ENCODE measurements around the gene OR4C13. TPM values are rescaled to one million over a fixed set of nuclear protein-coding genes. Genes with fewer than 3 reads are reported as not detected.
"Not testable (repeated sequence)": the region's sequence is repeated elsewhere in the genome, so short reads cannot be mapped to it uniquely, and the experiment has no call there.

OR4C13 gene
- total and polyA plus RNA-seq, 2 of the 13 experiments (the other 11 are each of a cell fraction or from before 2014, with no cell fraction given): not detected

DNA sequence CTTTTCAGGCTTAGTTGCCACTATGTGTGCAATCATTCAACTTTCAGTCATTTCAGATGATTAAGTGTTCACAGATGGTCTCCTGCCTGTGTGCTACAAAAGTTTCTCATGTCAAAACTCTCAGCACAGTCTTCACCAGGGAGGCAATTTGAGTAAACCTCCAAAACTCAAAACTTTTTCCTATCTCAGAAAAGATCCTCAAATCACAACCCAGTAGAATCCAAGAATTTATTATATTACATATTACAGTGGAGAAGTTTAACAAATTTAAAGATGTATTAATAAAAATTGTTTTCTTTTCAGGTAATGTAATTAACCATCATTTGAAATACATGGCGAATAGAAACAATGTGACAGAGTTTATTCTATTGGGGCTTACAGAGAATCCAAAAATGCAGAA, at the start of gene OR4C13 (continued):
- no peak for TF ChIP-seq HNRNPUL1 (IDR thresholded peaks at IDR 0.05; ENCODE audit: low read depth, low read length)
- TF ChIP-seq GZF1 (CRISPR knock-in tag; IDR thresholded peaks at IDR 0.05): no peak

- H3K9me3 ChIP-seq (ENCODE audit: low read length): peaks cover 37% of the 10 kb centered on the region
- H3K27ac ChIP-seq (ENCODE audit: extremely low read length, insufficient read depth, low read length); intact Hi-C loops (cut with micrococcal nuclease; ENCODE audit: unreplicated experiment); H3K36me3 ChIP-seq (replicated peaks in 1 of 2; ENCODE audit: control insufficient read depth in 1 of 2, insufficient read depth in 2 of 2, low read length in 2 of 2); H3K4me3 ChIP-seq (replicated peaks in 1 of 3; ENCODE audit: insufficient read depth in 1 of 3, low read depth in 2 of 3, low read length in 3 of 3); ATAC-seq; H4K20me1 ChIP-seq (ENCODE audit: insufficient read depth, low read length); FAIRE-seq; H3K4me1 ChIP-seq (ENCODE audit: insufficient read depth, low read length); H3K79me2 ChIP-seq (ENCODE audit: insufficient read depth, low read length); H2AFZ ChIP-seq (ENCODE audit: low read length); DNase-seq (ENCODE audit: low spot score); H3K27me3 ChIP-seq (ENCODE audit: control insufficient read depth in 1 of 2, insufficient read depth in 2 of 2, low read length in 2 of 2); CTCF ChIA-PET (ENCODE audit: low intra/inter-chr PET ratio, low total read pairs); in situ Hi-C loops (cut with HindIII; ENCODE audit: extremely low pct_ligation_motif_present, low pct_unique_long_range_greater_than_20kb); H3K9ac ChIP-seq (ENCODE audit: insufficient read depth, low read depth, low read length); BruUV-seq (replicated peaks); POLR2A ChIA-PET; H3K4me2 ChIP-seq (ENCODE audit: low read depth, low read length): not testable (repeated sequence)
- 13% methylated on average over 5 of the region's 13 CpGs for WGBS (ENCODE audit: low lambda C conversion rate)
These were observed 40.7 kb upstream of the OR4C13 start for GRCh38 chr11:49911516-49911915.

DNA sequence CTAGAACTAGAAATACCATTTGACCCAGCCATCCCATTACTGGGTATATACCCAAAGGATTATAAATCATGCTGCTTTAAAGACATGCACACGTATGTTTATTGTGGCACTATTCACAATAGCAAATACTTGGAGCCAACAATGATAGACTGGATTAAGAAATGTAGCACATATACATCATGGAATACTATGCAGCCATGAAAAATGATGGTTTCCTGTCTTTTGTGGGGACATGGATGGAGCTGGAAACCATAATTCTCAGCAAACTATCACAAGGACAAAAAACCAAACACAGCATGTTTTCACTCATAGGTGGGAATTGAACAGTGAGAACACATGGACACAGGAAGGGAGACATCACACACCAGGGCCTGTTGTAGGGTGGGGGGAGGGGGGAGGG, 3.5 kb upstream of the OR4C13 start:
- 0% methylated on average over 1 of the region's 1 CpG for WGBS (ENCODE audit: low lambda C conversion rate)
- ATAC-seq; in situ Hi-C loops (cut with HindIII; ENCODE audit: extremely low pct_ligation_motif_present, low pct_unique_long_range_greater_than_20kb); H4K20me1 ChIP-seq (ENCODE audit: insufficient read depth, low read length); intact Hi-C loops (cut with micrococcal nuclease; ENCODE audit: unreplicated experiment); H3K4me1 ChIP-seq (ENCODE audit: insufficient read depth, low read length); DNase-seq (ENCODE audit: low spot score); H3K4me3 ChIP-seq (replicated peaks in 1 of 3; ENCODE audit: insufficient read depth in 1 of 3, low read depth in 2 of 3, low read length in 3 of 3); H2AFZ ChIP-seq (ENCODE audit: low read length); H3K4me2 ChIP-seq (ENCODE audit: low read depth, low read length); H3K27me3 ChIP-seq (ENCODE audit: control insufficient read depth in 1 of 2, insufficient read depth in 2 of 2, low read length in 2 of 2); H3K27ac ChIP-seq (ENCODE audit: extremely low read length, insufficient read depth, low read length); H3K79me2 ChIP-seq (ENCODE audit: insufficient read depth, low read length); FAIRE-seq; H3K9ac ChIP-seq (ENCODE audit: insufficient read depth, low read depth, low read length); BruUV-seq (replicated peaks); H3K36me3 ChIP-seq (replicated peaks in 1 of 2; ENCODE audit: control insufficient read depth in 1 of 2, insufficient read depth in 2 of 2, low read length in 2 of 2); POLR2A ChIA-PET; CTCF ChIA-PET (ENCODE audit: low intra/inter-chr PET ratio, low total read pairs): not testable (repeated sequence)
- peaks cover 36% of the 10 kb centered on the region for H3K9me3 ChIP-seq (ENCODE audit: low read length)

GRCh38 chr11:49973439-49973838, 21.2 kb downstream of the OR4C13 start:
- H2AFZ ChIP-seq (ENCODE audit: low read length); H3K36me3 ChIP-seq (replicated peaks in 1 of 2; ENCODE audit: control insufficient read depth in 1 of 2, insufficient read depth in 2 of 2, low read length in 2 of 2); H3K4me2 ChIP-seq (ENCODE audit: low read depth, low read length); H3K4me3 ChIP-seq (replicated peaks in 1 of 3; ENCODE audit: insufficient read depth in 1 of 3, low read depth in 2 of 3, low read length in 3 of 3); FAIRE-seq; H3K27me3 ChIP-seq (ENCODE audit: control insufficient read depth in 1 of 2, insufficient read depth in 2 of 2, low read length in 2 of 2); H3K9ac ChIP-seq (ENCODE audit: insufficient read depth, low read depth, low read length); H4K20me1 ChIP-seq (ENCODE audit: insufficient read depth, low read length); POLR2A ChIA-PET; CTCF ChIA-PET (ENCODE audit: low intra/inter-chr PET ratio, low total read pairs); intact Hi-C loops (cut with micrococcal nuclease; ENCODE audit: unreplicated experiment); in situ Hi-C loops (cut with HindIII; ENCODE audit: extremely low pct_ligation_motif_present, low pct_unique_long_range_greater_than_20kb); DNase-seq (ENCODE audit: low spot score); H3K27ac ChIP-seq (ENCODE audit: extremely low read length, insufficient read depth, low read length); H3K4me1 ChIP-seq (ENCODE audit: insufficient read depth, low read length); H3K79me2 ChIP-seq (ENCODE audit: insufficient read depth, low read length); ATAC-seq; BruUV-seq (replicated peaks): not testable (repeated sequence)
- 24% methylated on average over 4 of the region's 4 CpGs for WGBS (ENCODE audit: low lambda C conversion rate)
- peaks cover 27% of the 10 kb centered on the region for H3K9me3 ChIP-seq (ENCODE audit: low read length)

GRCh38 chr11:49982435-49982834, 30.2 kb downstream of the OR4C13 start, which contains the start of gene OR4C12:
TSS of gene OR4C12 (minus strand) at chr11:49982535. CDS start at chr11:49982501, 34 bp downstream.
- H3K36me3 ChIP-seq (replicated peaks in 1 of 2; ENCODE audit: control insufficient read depth in 1 of 2, insufficient read depth in 2 of 2, low read length in 2 of 2); DNase-seq (ENCODE audit: low spot score); FAIRE-seq; H3K9me3 ChIP-seq (ENCODE audit: low read length); POLR2A ChIA-PET; H3K4me1 ChIP-seq (ENCODE audit: insufficient read depth, low read length); H3K9ac ChIP-seq (ENCODE audit: insufficient read depth, low read depth, low read length); in situ Hi-C loops (cut with HindIII; ENCODE audit: extremely low pct_ligation_motif_present, low pct_unique_long_range_greater_than_20kb); H4K20me1 ChIP-seq (ENCODE audit: insufficient read depth, low read length); ATAC-seq; H2AFZ ChIP-seq (ENCODE audit: low read length); H3K27me3 ChIP-seq (ENCODE audit: control insufficient read depth in 1 of 2, insufficient read depth in 2 of 2, low read length in 2 of 2); CTCF ChIA-PET (ENCODE audit: low intra/inter-chr PET ratio, low total read pairs); H3K4me3 ChIP-seq (replicated peaks in 1 of 3; ENCODE audit: insufficient read depth in 1 of 3, low read depth in 2 of 3, low read length in 3 of 3); H3K4me2 ChIP-seq (ENCODE audit: low read depth, low read length); H3K79me2 ChIP-seq (ENCODE audit: insufficient read depth, low read length); intact Hi-C loops (cut with micrococcal nuclease; ENCODE audit: unreplicated experiment); H3K27ac ChIP-seq (ENCODE audit: extremely low read length, insufficient read depth, low read length); BruUV-seq (replicated peaks): not testable (repeated sequence)
- 2% methylated on average over 1 of the region's 1 CpG for WGBS (ENCODE audit: low lambda C conversion rate)

All from HepG2 (cell line).